ENCODE measurements around the gene GOLGA8B. TPM values are rescaled to one million over a fixed set of nuclear protein-coding genes. Genes with fewer than 3 reads are reported as not detected.
"Not testable (repeated sequence)": the region's sequence is repeated elsewhere in the genome, so short reads cannot be mapped to it uniquely, and the experiment has no call there.

GOLGA8B gene
- total RNA-seq, 1 donor from 2014 or later, result 11.8 TPM

DNA sequence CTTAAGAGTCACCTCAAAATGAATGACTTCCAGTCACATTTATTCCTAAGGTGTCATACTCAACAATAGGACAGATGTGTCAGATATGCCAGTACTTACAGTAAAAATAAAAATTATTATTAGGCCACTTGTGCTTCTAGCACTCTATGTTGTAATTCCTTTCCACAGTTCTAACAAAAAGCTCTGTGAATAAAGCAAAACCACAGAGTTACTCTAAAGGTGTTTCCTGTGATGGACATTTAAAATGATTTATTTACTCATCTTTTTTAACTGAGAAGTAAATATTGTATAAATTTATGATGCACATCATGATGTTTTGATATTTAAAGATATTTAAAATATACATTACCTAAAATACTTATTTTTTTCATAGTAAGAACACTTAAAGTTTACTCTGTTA, 13.9 kb upstream of the GOLGA8B start:
- intact Hi-C loops (cut with micrococcal nuclease), result no loop called here
- Histone ChIP-seq H3K4me3 (no peak overlapping the region), H3K9me3 (replicated peaks) (no peaks in the 10 kb centered on the region), H3K27ac (replicated peaks) (no peak overlapping the region), H3K36me3 (no peaks in the 10 kb centered on the region), H3K27me3 (ENCODE audit: low read depth) (peaks cover 4% of the 10 kb centered on the region), H3K4me1 (no peaks in the 10 kb centered on the region)
- TF ChIP-seq, protein P1, sequence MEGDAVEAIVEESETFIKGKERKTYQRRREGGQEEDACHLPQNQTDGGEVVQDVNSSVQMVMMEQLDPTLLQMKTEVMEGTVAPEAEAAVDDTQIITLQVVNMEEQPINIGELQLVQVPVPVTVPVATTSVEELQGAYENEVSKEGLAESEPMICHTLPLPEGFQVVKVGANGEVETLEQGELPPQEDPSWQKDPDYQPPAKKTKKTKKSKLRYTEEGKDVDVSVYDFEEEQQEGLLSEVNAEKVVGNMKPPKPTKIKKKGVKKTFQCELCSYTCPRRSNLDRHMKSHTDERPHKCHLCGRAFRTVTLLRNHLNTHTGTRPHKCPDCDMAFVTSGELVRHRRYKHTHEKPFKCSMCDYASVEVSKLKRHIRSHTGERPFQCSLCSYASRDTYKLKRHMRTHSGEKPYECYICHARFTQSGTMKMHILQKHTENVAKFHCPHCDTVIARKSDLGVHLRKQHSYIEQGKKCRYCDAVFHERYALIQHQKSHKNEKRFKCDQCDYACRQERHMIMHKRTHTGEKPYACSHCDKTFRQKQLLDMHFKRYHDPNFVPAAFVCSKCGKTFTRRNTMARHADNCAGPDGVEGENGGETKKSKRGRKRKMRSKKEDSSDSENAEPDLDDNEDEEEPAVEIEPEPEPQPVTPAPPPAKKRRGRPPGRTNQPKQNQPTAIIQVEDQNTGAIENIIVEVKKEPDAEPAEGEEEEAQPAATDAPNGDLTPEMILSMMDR (IDR thresholded peaks at IDR 0.05; ENCODE audit: borderline replicate concordance), result no peak
- DNase-seq, result no peak

DNA sequence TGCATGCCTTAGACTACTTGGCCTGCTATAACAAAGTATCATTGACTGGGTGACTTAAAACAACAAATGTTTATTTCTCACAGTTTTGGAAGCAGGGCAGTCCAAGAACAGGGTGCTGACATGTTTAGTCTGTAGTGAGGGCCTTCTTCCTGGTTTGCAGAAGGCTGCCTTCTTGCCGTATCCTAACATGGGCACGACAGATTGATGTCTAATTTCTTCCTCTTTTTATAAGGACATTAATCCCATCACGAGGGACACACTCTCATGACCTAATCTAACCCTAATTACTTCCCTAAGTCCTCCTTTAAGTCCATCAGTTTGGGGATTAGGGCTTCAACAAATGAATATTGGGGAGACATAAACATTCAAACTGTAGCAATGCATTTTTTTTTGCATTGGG, 10.9 kb upstream of the GOLGA8B start:
- H3K27ac ChIP-seq (replicated peaks), result no peak overlapping the region
- TF ChIP-seq, protein P1 (IDR thresholded peaks at IDR 0.05; ENCODE audit: borderline replicate concordance), result no peak
- intact Hi-C loops (cut with micrococcal nuclease), result no loop called here

DNA sequence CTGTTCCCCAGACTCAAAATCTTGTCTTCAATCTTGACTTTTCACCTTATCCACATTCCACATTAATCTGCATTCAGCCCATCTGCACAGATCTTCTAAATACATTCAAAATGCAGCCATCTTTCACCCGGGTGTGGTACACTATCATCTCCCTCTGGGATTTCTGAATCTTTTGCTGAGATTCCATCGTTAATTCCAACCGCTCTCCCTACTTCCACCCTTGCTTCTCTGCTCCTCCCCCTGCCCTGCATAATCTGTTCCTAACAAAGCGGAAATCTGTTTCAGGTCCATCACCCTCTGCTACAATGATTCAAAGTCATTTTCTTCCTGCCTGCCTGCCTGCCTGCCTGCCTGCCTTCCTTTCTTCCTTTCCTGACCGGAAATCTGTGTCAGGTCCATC, 7.9 kb upstream of the GOLGA8B start:
- H3K27ac ChIP-seq (replicated peaks), result no peak overlapping the region
- no peak for DNase-seq
- intact Hi-C loops (cut with micrococcal nuclease), result no loop called here
- H3K36me3 ChIP-seq, result no peaks in the 10 kb centered on the region
- no peaks in the 10 kb centered on the region for H3K27me3 ChIP-seq (ENCODE audit: low read depth)
- peaks cover 4% of the 10 kb centered on the region for H3K4me1 ChIP-seq
- H3K9me3 ChIP-seq (replicated peaks), result no peaks in the 10 kb centered on the region
- no peak overlapping the region for H3K4me3 ChIP-seq
- TF ChIP-seq, protein P1 (IDR thresholded peaks at IDR 0.05; ENCODE audit: borderline replicate concordance), result no peak

More for the DNA sequence above, 10.9 kb upstream of the GOLGA8B start:
- no peak for DNase-seq
- H3K36me3 ChIP-seq, result no peaks in the 10 kb centered on the region
- H3K4me3 ChIP-seq, result no peak overlapping the region
- peaks cover 1% of the 10 kb centered on the region for H3K27me3 ChIP-seq (ENCODE audit: low read depth)
- no peaks in the 10 kb centered on the region for H3K4me1 ChIP-seq
- H3K9me3 ChIP-seq (replicated peaks), result no peaks in the 10 kb centered on the region

DNA sequence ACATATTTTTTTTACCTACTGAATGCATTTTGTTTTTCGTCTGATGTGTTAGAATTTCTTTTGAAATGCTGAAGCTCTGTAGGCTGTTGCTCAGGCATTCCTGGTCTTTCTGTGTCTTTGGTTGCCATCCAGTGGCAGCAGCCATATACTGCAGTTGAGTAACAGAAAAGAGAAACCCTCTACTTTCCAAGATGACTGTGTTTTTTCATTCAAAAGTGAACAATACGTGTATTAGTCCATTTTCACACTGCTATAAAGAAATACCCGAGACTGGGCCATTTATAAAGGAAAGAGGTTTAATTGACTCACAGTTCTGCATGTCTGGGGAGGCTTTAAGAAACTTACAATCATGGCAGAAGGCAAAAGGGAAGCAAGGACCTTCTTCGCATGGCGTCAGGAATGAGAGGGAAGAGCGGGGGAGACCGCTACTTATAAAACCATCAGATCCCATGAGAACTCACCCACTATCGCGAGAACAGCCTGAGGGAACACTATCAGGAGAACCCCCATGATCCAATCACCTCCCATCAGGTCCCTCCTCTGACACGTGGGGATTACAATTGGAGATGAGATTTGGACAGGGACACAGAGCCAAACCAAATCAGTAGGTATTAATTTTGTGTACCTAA, 4.7 kb upstream of the GOLGA8B start:
- intact Hi-C loops (cut with micrococcal nuclease), result no loop called here
- H3K4me3 ChIP-seq, result peak overlapping the region; percentile 51
- H3K9me3 ChIP-seq (replicated peaks), result no peaks in the 10 kb centered on the region
- no peaks in the 10 kb centered on the region for H3K36me3 ChIP-seq
- H3K27me3 ChIP-seq (ENCODE audit: low read depth), result peaks cover 12% of the 10 kb centered on the region
- TF ChIP-seq, protein P1 (IDR thresholded peaks at IDR 0.05; ENCODE audit: borderline replicate concordance), result peak; percentile 80
- DNase-seq, result no peak
- H3K27ac ChIP-seq (replicated peaks), result no peak overlapping the region
- peaks cover 16% of the 10 kb centered on the region for H3K4me1 ChIP-seq

DNA sequence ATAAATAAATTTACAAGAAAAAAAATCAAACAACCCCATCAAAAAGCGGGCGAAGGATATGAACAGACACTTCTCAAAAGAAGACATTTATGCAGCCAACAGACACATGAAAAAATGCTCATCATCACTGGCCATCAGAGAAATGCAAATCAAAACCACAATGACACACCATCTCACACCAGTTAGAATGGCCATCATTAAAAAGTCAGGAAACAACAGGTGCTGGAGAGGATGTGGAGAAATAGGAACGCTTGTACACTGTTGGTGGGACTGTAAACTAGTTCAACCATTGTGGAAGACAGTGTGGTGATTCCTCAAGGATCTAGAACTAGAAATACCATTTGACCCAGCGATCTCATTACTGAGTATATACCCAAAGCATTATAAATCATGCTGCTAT, 2.5 kb upstream of the GOLGA8B start:
- Histone ChIP-seq H3K27me3 (ENCODE audit: low read depth) (peaks cover 31% of the 10 kb centered on the region), H3K4me1 (peaks cover 38% of the 10 kb centered on the region)
- intact Hi-C loops (cut with micrococcal nuclease); H3K4me3 ChIP-seq; H3K36me3 ChIP-seq; H3K27ac ChIP-seq (replicated peaks); DNase-seq; H3K9me3 ChIP-seq (replicated peaks): not testable (repeated sequence)

DNA sequence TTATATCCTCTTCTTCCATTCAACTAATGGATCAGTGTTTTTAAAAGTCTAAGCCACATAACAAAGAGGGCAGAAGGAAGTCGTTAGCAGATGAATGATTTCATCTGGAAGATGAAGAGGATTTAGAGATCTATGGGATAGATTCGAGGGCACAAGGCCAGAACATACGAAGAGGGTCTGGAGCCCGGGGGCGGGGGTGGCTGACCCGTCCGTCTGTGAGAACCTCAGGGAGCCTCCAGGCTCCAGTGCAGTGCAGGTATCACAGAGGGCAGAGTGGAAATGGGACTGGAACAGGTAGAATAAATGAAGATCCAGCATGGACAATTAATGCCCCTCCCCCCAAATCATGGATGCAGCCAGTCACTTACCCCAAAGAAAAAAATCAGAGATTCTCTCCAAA, 1.5 kb upstream of the GOLGA8B start:
- Histone ChIP-seq H3K4me1 (peaks cover 39% of the 10 kb centered on the region), H3K9me3 (replicated peaks) (no peaks in the 10 kb centered on the region), H3K36me3 (no peaks in the 10 kb centered on the region), H3K27ac (replicated peaks) (no peak overlapping the region), H3K27me3 (ENCODE audit: low read depth) (peaks cover 31% of the 10 kb centered on the region), H3K4me3 (no peak overlapping the region)
- DNase-seq, result no peak
- TF ChIP-seq, protein P1 (IDR thresholded peaks at IDR 0.05; ENCODE audit: borderline replicate concordance), result no peak
- intact Hi-C loops (cut with micrococcal nuclease), result no loop called here

All from left ventricle myocardium inferior (tissue), 1 donor.